Epithelial cell of proximal tubule (primary cell): ENCODE measurements around the gene KRTAP3-1. TPM values are rescaled to one million over a fixed set of nuclear protein-coding genes. Genes with fewer than 3 reads are reported as not detected.

Experiments used
- DNase-seq: peaks from one replicate; pipeline ENCODE4 v3.0.0-alpha.2; 2011; ENCODE audit warnings: low read depth
- H3K4me3 ChIP-seq: 2 replicates; pipeline ENCODE4 v1.5.1; 2011; ENCODE audit warnings: low read depth, mild to moderate bottlenecking, low read length
- CTCF ChIP-seq: conservative IDR thresholded peaks from 2 replicates; pipeline ENCODE4 v1.5.1; 2012; ENCODE audit warnings: low read depth, mild to moderate bottlenecking, low read length
- total RNA-seq: library from RNA; depleted of rRNA; stranded (reverse); fragments of >200 nt; gene quantifications from 2 replicates; pipeline ENCODE4 v1.2.3, GENCODE V29; 2015

Gene KRTAP3-1
- total RNA-seq, 1 donor from 2014 or later = not detected

GRCh38 chr17:41013181-41013580 lies 4.3 kb upstream of the KRTAP3-1 start:
- no peak for TF ChIP-seq CTCF
- H3K4me3 ChIP-seq = no peak overlapping the region
- DNase-seq = no peak

- no peak for DNase-seq
- no peak for TF ChIP-seq CTCF
- no peak overlapping the region for H3K4me3 ChIP-seq
Measured at GRCh38 chr17:41012326-41013120, 3.6 kb upstream of the KRTAP3-1 start.

GRCh38 chr17:41010441-41010840 lies 1.5 kb upstream of the KRTAP3-1 start:
- TF ChIP-seq CTCF = no peak
- no peak overlapping the region for H3K4me3 ChIP-seq
- no peak for DNase-seq

- no peak for TF ChIP-seq CTCF
- H3K4me3 ChIP-seq = no peak overlapping the region
- no peak for DNase-seq
Measured at GRCh38 chr17:41009936-41010335, 1.0 kb upstream of the KRTAP3-1 start.

GRCh38 chr17:41009301-41009760 lies 403 bp upstream of the KRTAP3-1 start:
- TF ChIP-seq CTCF = no peak
- DNase-seq = no peak

GRCh38 chr17:41004397-41004796 lies 4.5 kb downstream of the KRTAP3-1 start:
- no peak for TF ChIP-seq CTCF
- DNase-seq = no peak
- no peak overlapping the region for H3K4me3 ChIP-seq

More at GRCh38 chr17:41009301-41009760, 403 bp upstream of the KRTAP3-1 start:
- no peak overlapping the region for H3K4me3 ChIP-seq

GRCh38 chr17:41003926-41004325 lies 5.0 kb downstream of the KRTAP3-1 start:
- no peak for TF ChIP-seq CTCF
- DNase-seq = no peak

More at GRCh38 chr17:41003926-41004325, 5.0 kb downstream of the KRTAP3-1 start:
- H3K4me3 ChIP-seq = no peak overlapping the region
